ENCODE data around the gene IGSF21. TPM values are rescaled to one million over a fixed set of nuclear protein-coding genes. Genes with fewer than 3 reads are reported as not detected.

IGSF21 gene
- total and polyA plus RNA-seq, 3 experiments from 2014 or later, result not detected

DNA sequence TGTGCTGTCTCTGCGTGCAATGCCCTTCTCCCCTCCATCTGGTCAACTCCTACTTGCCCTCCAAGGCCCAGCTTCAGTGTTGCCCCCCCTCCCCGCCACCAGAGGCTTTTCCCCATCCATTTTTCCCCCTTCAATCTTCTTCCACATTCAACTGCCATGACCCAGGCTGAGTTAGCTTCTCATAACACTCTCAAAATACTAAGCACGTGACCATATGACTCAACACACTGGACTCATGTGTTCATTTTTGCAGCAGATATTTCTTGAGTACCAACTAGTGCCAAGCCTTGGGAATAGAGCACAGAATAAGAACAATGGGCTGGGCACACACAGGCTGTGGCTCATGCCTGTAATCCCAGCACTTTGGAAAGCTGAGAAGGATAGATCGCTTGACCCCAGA is 132.1 kb downstream of the IGSF21 start:
- H3K36me3 ChIP-seq (ENCODE audit: insufficient read depth, low read length), result no peaks in the 10 kb centered on the region
- POLR2A ChIA-PET, result no interaction called here
- H3K27ac ChIP-seq (ENCODE audit: low read depth, low read length), result no peak overlapping the region
- no peak overlapping the region for H3K4me3 Mint-ChIP-seq
- H3K4me1 Mint-ChIP-seq, result no peaks in the 10 kb centered on the region
- H3K27ac Mint-ChIP-seq, result no peak overlapping the region
- H3K36me3 Mint-ChIP-seq, result no peaks in the 10 kb centered on the region
- no peaks in the 10 kb centered on the region for H3K27me3 ChIP-seq (ENCODE audit: insufficient read depth, low read length, poor library complexity, severe bottlenecking)
- peaks cover 7 to 17% of the 10 kb centered on the region in 2 donors for H3K27me3 Mint-ChIP-seq
- H3K4me1 ChIP-seq (ENCODE audit: insufficient read depth, low read length), result no peaks in the 10 kb centered on the region
- H3K9me3 Mint-ChIP-seq, result peaks cover 0 to 4% (median 3%) of the 10 kb centered on the region in 5 donors
- DNase-seq, result no peak
- CTCF ChIA-PET, result no interaction called here
- H3K9me3 ChIP-seq (ENCODE audit: low read length), result no peaks in the 10 kb centered on the region
- H3K4me3 ChIP-seq (ENCODE audit: low read length), result no peak overlapping the region

DNA sequence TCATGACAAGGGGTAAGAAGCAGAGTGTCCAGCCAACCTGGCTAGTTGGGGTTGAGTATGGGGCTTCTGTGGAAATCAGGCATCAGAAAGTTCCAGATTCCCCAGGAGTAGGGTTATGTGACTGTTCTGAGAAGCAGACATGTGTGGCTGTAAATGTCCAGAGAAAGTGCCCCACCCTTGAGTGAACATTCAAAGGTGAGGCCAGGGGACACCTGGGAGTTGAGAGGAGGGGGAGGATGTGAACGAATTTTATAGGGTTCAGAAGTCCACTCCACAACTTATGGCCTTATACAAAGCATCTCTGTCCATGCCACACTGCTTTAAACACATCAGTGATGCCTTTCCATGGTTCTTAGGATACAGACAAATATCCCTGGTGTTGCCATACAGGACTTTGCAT is 133.3 kb downstream of the IGSF21 start:
- Histone ChIP-seq H3K4me1 (ENCODE audit: insufficient read depth, low read length) (no peaks in the 10 kb centered on the region), H3K4me3 (ENCODE audit: low read length) (no peak overlapping the region), H3K36me3 (ENCODE audit: insufficient read depth, low read length) (no peaks in the 10 kb centered on the region), H3K27me3 (ENCODE audit: insufficient read depth, low read length, poor library complexity, severe bottlenecking) (no peaks in the 10 kb centered on the region), H3K27ac (ENCODE audit: low read depth, low read length) (no peak overlapping the region), H3K9me3 (ENCODE audit: low read length) (no peaks in the 10 kb centered on the region)
- CTCF ChIA-PET, result no interaction called here
- Mint-ChIP-seq H3K36me3 (no peaks in the 10 kb centered on the region), H3K27me3 (peaks cover 5 to 17% of the 10 kb centered on the region in 2 donors), H3K9me3 (peaks cover 0 to 1% (median 0%) of the 10 kb centered on the region in 5 donors), H3K4me1 (no peaks in the 10 kb centered on the region), H3K27ac (no peak overlapping the region), H3K4me3 (no peak overlapping the region)
- POLR2A ChIA-PET, result no interaction called here
- no peak for DNase-seq

DNA sequence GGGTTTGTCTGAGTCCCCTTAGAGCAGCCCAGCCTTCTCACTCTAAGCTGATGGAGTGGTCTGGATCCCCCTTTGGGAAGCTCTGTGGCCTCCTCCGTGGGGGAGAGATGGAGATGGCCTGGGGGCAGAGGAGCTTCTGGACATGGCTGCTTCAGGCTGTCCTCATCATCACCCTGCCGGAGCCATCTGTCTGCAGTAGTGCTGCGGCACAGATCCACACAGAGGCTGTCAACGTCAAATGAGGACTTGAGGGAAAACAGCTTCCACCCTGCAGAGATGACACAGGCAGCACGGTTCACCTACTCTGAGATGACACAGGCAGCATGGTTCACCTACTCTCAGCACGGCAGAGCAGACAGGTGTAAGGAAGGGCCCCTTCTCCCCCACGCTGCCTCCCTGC is 134.3 kb downstream of the IGSF21 start:
- no peak overlapping the region for H3K27ac Mint-ChIP-seq
- H3K4me1 ChIP-seq (ENCODE audit: insufficient read depth, low read length), result no peaks in the 10 kb centered on the region
- H3K27me3 ChIP-seq (ENCODE audit: insufficient read depth, low read length, poor library complexity, severe bottlenecking), result no peaks in the 10 kb centered on the region
- no peak overlapping the region for H3K27ac ChIP-seq (ENCODE audit: low read depth, low read length)
- H3K4me1 Mint-ChIP-seq, result no peaks in the 10 kb centered on the region
- no peak for DNase-seq
- POLR2A ChIA-PET, result no interaction called here
- H3K4me3 Mint-ChIP-seq, result no peak overlapping the region
- CTCF ChIA-PET, result no interaction called here
- peaks cover 5 to 17% of the 10 kb centered on the region in 2 donors for H3K27me3 Mint-ChIP-seq
- H3K36me3 ChIP-seq (ENCODE audit: insufficient read depth, low read length), result no peaks in the 10 kb centered on the region
- no peak overlapping the region for H3K4me3 ChIP-seq (ENCODE audit: low read length)
- H3K9me3 Mint-ChIP-seq, result peaks cover 0 to 1% (median 0%) of the 10 kb centered on the region in 5 donors
- H3K36me3 Mint-ChIP-seq, result no peaks in the 10 kb centered on the region
- no peaks in the 10 kb centered on the region for H3K9me3 ChIP-seq (ENCODE audit: low read length)

DNA sequence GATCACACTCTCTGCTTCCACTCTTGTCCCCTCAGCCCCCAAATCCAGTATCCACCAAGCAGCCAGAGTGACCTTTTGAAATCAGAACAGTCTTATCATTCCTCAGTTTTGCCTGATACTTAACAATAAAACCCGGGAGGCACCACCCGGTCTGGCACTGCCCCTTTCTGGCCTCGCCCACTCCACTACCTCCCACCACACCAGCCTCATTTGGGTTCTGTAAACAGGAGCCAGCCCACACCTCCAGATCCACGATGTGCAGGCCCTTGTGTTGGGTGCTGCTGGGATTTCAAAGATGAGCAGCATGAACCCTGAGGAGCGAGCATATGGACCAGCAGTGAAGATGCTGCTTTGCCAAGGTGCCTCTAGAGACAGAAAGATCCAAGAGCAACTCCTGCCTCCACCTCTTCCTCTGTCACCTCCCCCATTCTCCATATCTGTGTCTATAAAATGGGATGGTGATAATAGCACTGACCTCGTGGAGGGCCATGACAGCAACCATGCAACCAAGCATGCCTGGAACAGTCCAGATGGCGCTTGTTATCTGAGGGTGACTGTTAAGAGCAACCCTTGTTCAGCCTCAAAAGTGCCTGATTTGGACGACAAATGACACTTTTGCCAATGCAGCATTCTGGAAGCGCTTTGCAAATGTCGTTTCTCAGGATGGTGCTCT is 136.0 kb downstream of the IGSF21 start:
- Mint-ChIP-seq H3K4me1 (no peaks in the 10 kb centered on the region), H3K36me3 (no peaks in the 10 kb centered on the region), H3K9me3 (peaks cover 0 to 1% (median 0%) of the 10 kb centered on the region in 5 donors), H3K27ac (no peak overlapping the region), H3K27me3 (peaks cover 8 to 17% of the 10 kb centered on the region in 2 donors), H3K4me3 (no peak overlapping the region)
- no peaks in the 10 kb centered on the region for H3K36me3 ChIP-seq (ENCODE audit: insufficient read depth, low read length)
- CTCF ChIA-PET, result no interaction called here
- POLR2A ChIA-PET, result no interaction called here
- H3K4me3 ChIP-seq (ENCODE audit: low read length), result no peak overlapping the region
- no peaks in the 10 kb centered on the region for H3K9me3 ChIP-seq (ENCODE audit: low read length)
- no peaks in the 10 kb centered on the region for H3K4me1 ChIP-seq (ENCODE audit: insufficient read depth, low read length)
- no peak for DNase-seq
- no peak overlapping the region for H3K27ac ChIP-seq (ENCODE audit: low read depth, low read length)
- H3K27me3 ChIP-seq (ENCODE audit: insufficient read depth, low read length, poor library complexity, severe bottlenecking), result no peaks in the 10 kb centered on the region

DNA sequence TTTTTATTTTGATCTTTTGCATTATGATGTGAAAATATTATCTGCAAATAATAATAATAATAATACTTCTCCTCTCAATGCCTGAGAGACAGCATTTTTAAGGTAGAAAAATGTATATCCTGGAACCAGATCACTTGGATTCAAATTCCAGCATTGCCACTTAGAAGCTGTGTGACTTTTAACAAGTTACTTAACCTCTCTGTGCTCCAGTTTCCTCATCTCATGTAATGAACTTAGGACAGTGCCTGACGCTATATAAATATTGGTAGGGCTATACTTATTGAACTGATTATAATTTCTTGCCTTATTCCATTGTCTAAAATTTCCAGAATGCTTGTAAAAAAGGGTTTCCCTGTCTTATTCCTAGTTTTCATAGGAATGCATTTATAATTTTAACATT is 137.2 kb downstream of the IGSF21 start:
- CTCF ChIA-PET, result no interaction called here
- no peak overlapping the region for H3K27ac Mint-ChIP-seq
- H3K4me3 Mint-ChIP-seq, result no peak overlapping the region
- no peaks in the 10 kb centered on the region for H3K36me3 ChIP-seq (ENCODE audit: insufficient read depth, low read length)
- no peaks in the 10 kb centered on the region for H3K36me3 Mint-ChIP-seq
- H3K27me3 ChIP-seq (ENCODE audit: insufficient read depth, low read length, poor library complexity, severe bottlenecking), result no peaks in the 10 kb centered on the region
- no peak for DNase-seq
- POLR2A ChIA-PET, result no interaction called here
- no peaks in the 10 kb centered on the region for H3K4me1 ChIP-seq (ENCODE audit: insufficient read depth, low read length)
- no peaks in the 10 kb centered on the region for H3K4me1 Mint-ChIP-seq
- no peaks in the 10 kb centered on the region for H3K9me3 ChIP-seq (ENCODE audit: low read length)
- no peak overlapping the region for H3K27ac ChIP-seq (ENCODE audit: low read depth, low read length)
- no peak overlapping the region for H3K4me3 ChIP-seq (ENCODE audit: low read length)
- H3K27me3 Mint-ChIP-seq, result peaks cover 6 to 10% of the 10 kb centered on the region in 2 donors
- peaks cover 0 to 1% (median 0%) of the 10 kb centered on the region in 5 donors for H3K9me3 Mint-ChIP-seq

DNA sequence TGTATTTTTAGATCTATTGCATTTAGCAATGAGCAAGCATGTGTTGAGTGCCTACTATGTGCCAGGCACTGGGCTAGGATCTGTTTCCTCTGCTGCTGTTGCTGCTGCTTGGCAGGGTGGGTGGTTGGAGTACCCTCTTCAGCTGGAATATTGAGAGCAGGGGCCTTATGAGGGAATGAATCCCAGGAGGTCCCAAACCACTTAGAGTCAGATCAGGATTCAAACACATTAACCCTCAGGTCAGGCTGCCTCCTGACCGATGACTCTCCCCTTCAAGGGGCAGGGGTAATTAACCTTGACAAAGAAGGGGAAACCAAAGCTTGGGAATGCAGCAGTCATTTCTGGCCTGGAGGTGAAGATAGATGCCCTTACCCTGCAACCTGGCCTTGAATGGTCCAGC is 138.0 kb downstream of the IGSF21 start:
- no peak overlapping the region for H3K4me3 ChIP-seq (ENCODE audit: low read length)
- Mint-ChIP-seq H3K36me3 (no peaks in the 10 kb centered on the region), H3K27me3 (peaks cover 5% of the 10 kb centered on the region in 2 donors), H3K9me3 (peaks cover 0 to 3% (median under 1%) of the 10 kb centered on the region in 5 donors), H3K4me3 (no peak overlapping the region), H3K4me1 (no peaks in the 10 kb centered on the region), H3K27ac (no peak overlapping the region)
- H3K4me1 ChIP-seq (ENCODE audit: insufficient read depth, low read length), result no peaks in the 10 kb centered on the region
- H3K36me3 ChIP-seq (ENCODE audit: insufficient read depth, low read length), result no peaks in the 10 kb centered on the region
- POLR2A ChIA-PET, result no interaction called here
- CTCF ChIA-PET, result no interaction called here
- H3K27ac ChIP-seq (ENCODE audit: low read depth, low read length), result no peak overlapping the region
- no peak for DNase-seq
- no peaks in the 10 kb centered on the region for H3K27me3 ChIP-seq (ENCODE audit: insufficient read depth, low read length, poor library complexity, severe bottlenecking)
- no peaks in the 10 kb centered on the region for H3K9me3 ChIP-seq (ENCODE audit: low read length)

DNA sequence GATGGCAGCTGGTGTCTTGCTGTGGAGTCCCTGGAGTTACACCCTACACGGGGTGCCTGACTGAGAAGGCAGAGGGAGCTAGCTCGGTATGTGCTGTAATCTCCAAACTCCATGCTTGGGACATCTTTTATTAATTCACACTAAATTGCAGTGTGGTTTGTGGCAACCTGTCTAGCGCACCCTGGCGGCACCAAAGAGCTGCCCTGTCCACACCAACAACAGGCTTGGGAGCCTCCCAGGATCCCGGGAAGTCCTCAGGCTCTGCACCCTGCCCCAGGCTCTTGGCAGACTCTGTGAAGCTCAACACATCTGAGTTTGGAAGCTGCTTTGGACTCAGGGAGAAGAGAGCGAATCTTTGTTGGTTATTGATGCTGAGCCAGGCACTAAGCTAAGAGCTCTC is 138.9 kb downstream of the IGSF21 start:
- Histone ChIP-seq H3K27me3 (ENCODE audit: insufficient read depth, low read length, poor library complexity, severe bottlenecking) (no peaks in the 10 kb centered on the region), H3K36me3 (ENCODE audit: insufficient read depth, low read length) (no peaks in the 10 kb centered on the region), H3K9me3 (ENCODE audit: low read length) (no peaks in the 10 kb centered on the region), H3K4me1 (ENCODE audit: insufficient read depth, low read length) (no peaks in the 10 kb centered on the region), H3K27ac (ENCODE audit: low read depth, low read length) (no peak overlapping the region), H3K4me3 (ENCODE audit: low read length) (no peak overlapping the region)
- Mint-ChIP-seq H3K4me3 (no peak overlapping the region), H3K4me1 (no peaks in the 10 kb centered on the region), H3K9me3 (peaks cover 0 to 12% (median 5%) of the 10 kb centered on the region in 5 donors), H3K27ac (no peak overlapping the region), H3K27me3 (peaks cover 5% of the 10 kb centered on the region in 2 donors), H3K36me3 (no peaks in the 10 kb centered on the region)
- POLR2A ChIA-PET, result no interaction called here
- CTCF ChIA-PET, result no interaction called here
- DNase-seq, result no peak

DNA sequence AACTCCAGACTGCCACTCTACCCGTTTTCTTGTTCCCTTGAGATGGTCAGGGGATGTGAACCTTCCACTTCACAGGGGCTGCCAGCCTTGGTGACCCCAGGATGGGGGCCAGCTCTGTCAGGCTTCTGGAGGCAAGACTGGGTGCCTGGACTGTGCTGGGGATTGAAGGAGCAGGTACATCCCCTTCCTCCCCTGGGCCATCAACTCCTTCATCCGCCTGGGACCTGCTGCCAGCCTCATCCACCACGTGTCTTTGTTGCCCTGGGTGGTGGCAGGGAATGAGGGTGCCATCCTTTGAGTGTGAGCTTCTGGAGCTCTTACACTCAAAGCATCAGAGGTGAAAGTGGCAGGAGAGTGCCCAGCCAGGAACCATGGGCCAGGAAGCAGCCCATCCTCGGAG is 139.6 kb downstream of the IGSF21 start:
- no peaks in the 10 kb centered on the region for H3K36me3 Mint-ChIP-seq
- Histone ChIP-seq H3K4me3 (ENCODE audit: low read length) (no peak overlapping the region), H3K36me3 (ENCODE audit: insufficient read depth, low read length) (no peaks in the 10 kb centered on the region), H3K27ac (ENCODE audit: low read depth, low read length) (no peak overlapping the region), H3K4me1 (ENCODE audit: insufficient read depth, low read length) (no peaks in the 10 kb centered on the region), H3K27me3 (ENCODE audit: insufficient read depth, low read length, poor library complexity, severe bottlenecking) (no peaks in the 10 kb centered on the region), H3K9me3 (ENCODE audit: low read length) (no peaks in the 10 kb centered on the region)
- DNase-seq, result no peak
- H3K27me3 Mint-ChIP-seq, result peaks cover 5% of the 10 kb centered on the region in 2 donors
- H3K27ac Mint-ChIP-seq, result no peak overlapping the region
- H3K9me3 Mint-ChIP-seq, result peaks cover 0 to 12% (median 5%) of the 10 kb centered on the region in 5 donors
- POLR2A ChIA-PET, result no interaction called here
- CTCF ChIA-PET, result no interaction called here
- H3K4me3 Mint-ChIP-seq, result no peak overlapping the region
- H3K4me1 Mint-ChIP-seq, result no peaks in the 10 kb centered on the region

All from CD8-positive, alpha-beta memory T cell (primary cell).